GM23338 (cell line): ENCODE results near the gene ANKRD11. TPM values are rescaled to one million over a fixed set of nuclear protein-coding genes. Genes with fewer than 3 reads are reported as not detected.

ENCODE experiments used
- ATAC-seq: fragments of 200-7000 bp; cut with Tn5 transposase; 3 replicates; pipeline ENCODE4 v1.9.1; 2020
- DNase-seq: peaks from one replicate; pipeline ENCODE4 v3.0.0-alpha.2; 2015; ENCODE audit warnings: low spot score
- H2AFZ ChIP-seq: fragments of 200-600 bp; sonication (generic); 2 replicates; pipeline ENCODE4 v1.8.0; 2016; ENCODE audit warnings: antibody characterized with exemption, mild to moderate bottlenecking, moderate library complexity
- H3F3A ChIP-seq: fragments of 200-600 bp; sonication (generic); replicated peaks from 2 replicates; pipeline ENCODE4 v1.8.0; 2017; ENCODE audit warnings: antibody characterized with exemption, mixed run types, low read depth
- H3K27ac ChIP-seq: fragments of 200-600 bp; sonication (generic); 2 replicates; pipeline ENCODE4 v1.6.1; 2016; ENCODE audit warnings: low read depth
- H3K27me3 ChIP-seq: fragments of 200-600 bp; sonication (generic); 2 replicates; pipeline ENCODE4 v1.8.0; 2016; ENCODE audit warnings: mild to moderate bottlenecking, mixed run types, moderate library complexity; ENCODE audit not compliant: insufficient read depth
- H3K36me3 ChIP-seq: fragments of 200-600 bp; sonication (generic); 2 replicates; pipeline ENCODE4 v1.8.0; 2016; ENCODE audit warnings: mild to moderate bottlenecking; ENCODE audit not compliant: insufficient read depth
- H3K4me1 ChIP-seq: fragments of 200-600 bp; sonication (generic); 2 replicates; pipeline ENCODE4 v1.8.0; 2016; ENCODE audit warnings: mild to moderate bottlenecking, moderate library complexity; ENCODE audit not compliant: insufficient read depth
- H3K4me2 ChIP-seq: fragments of 200-600 bp; sonication (generic); 2 replicates; pipeline ENCODE4 v1.7.1; 2017; ENCODE audit warnings: mixed run types
- H3K4me3 ChIP-seq: fragments of 200-600 bp; sonication (generic); 2 replicates; pipeline ENCODE4 v1.6.1; 2016; ENCODE audit warnings: mixed run types
- H3K79me2 ChIP-seq: fragments of 200-600 bp; sonication (generic); replicated peaks from 2 replicates; pipeline ENCODE4 v1.8.0; 2017; ENCODE audit warnings: mild to moderate bottlenecking; ENCODE audit not compliant: insufficient read depth
- H3K9me2 ChIP-seq: fragments of 200-600 bp; sonication (generic); 2 replicates; pipeline ENCODE4 v1.8.0; 2017; ENCODE audit not compliant: insufficient read depth
- H4K20me1 ChIP-seq: fragments of 200-600 bp; sonication (generic); replicated peaks from 2 replicates; pipeline ENCODE4 v1.8.0; 2017; ENCODE audit warnings: mild to moderate bottlenecking; ENCODE audit not compliant: insufficient read depth
- H3K27ac Mint-ChIP-seq: 2 replicates; pipeline ENCODE4 v1.8.0; 2020; ENCODE audit warnings: inconsistent platforms, mild to moderate bottlenecking, moderate library complexity, mixed read lengths
- H3K27me3 Mint-ChIP-seq: 3 replicates; pipeline ENCODE4 v1.8.0; 2022; ENCODE audit warnings: low read depth, mild to moderate bottlenecking, moderate library complexity, mixed read lengths, inconsistent platforms; ENCODE audit not compliant: insufficient read depth, poor library complexity
- H3K36me3 Mint-ChIP-seq: 3 replicates; pipeline ENCODE4 v1.8.0; 2021; ENCODE audit warnings: low read depth, mild to moderate bottlenecking, inconsistent platforms, moderate library complexity, mixed read lengths
- H3K4me1 Mint-ChIP-seq: 3 replicates; pipeline ENCODE4 v1.8.0; 2020; ENCODE audit warnings: mild to moderate bottlenecking, inconsistent platforms, mixed read lengths
- H3K4me3 Mint-ChIP-seq: 3 replicates; pipeline ENCODE4 v1.8.0; 2021; ENCODE audit warnings: moderate library complexity, mild to moderate bottlenecking, inconsistent platforms, mixed read lengths
- H3K9me3 Mint-ChIP-seq: 3 replicates; pipeline ENCODE4 v1.8.0; 2020; ENCODE audit warnings: moderate library complexity, mild to moderate bottlenecking, inconsistent platforms, mixed read lengths
- CREB1 ChIP-seq: fragments of 250-450 bp; sonication (Bioruptor Pico); IDR thresholded peaks from 2 replicates; pipeline ENCODE4 v1.5.0; 2020; ENCODE audit warnings: low read depth, mild to moderate bottlenecking, moderate library complexity
- ETS1 ChIP-seq: IDR thresholded peaks from 2 replicates; pipeline ENCODE4 v1.6.1; 2016; ENCODE audit warnings: antibody characterized with exemption
- EZH2 ChIP-seq: fragments of 200-600 bp; sonication (generic); IDR thresholded peaks from one replicate; pipeline ENCODE4 v1.8.0; 2017; ENCODE audit warnings: antibody characterized with exemption, mild to moderate bottlenecking, low read depth; ENCODE audit not compliant: unreplicated experiment
- EZH2phosphoT487 ChIP-seq: fragments of 200-600 bp; sonication (generic); IDR thresholded peaks from one replicate; pipeline ENCODE4 v1.8.1; 2018; ENCODE audit warnings: antibody characterized with exemption; ENCODE audit not compliant: unreplicated experiment
- JUNB ChIP-seq: IDR thresholded peaks from one replicate; pipeline ENCODE4 v1.6.1; 2016; ENCODE audit warnings: antibody characterized with exemption; ENCODE audit not compliant: unreplicated experiment
- NANOG ChIP-seq: IDR thresholded peaks from 2 replicates; pipeline ENCODE4 v1.6.1; 2016; ENCODE audit warnings: antibody characterized with exemption, borderline replicate concordance
- POLR2AphosphoS5 ChIP-seq: IDR thresholded peaks from 2 replicates; pipeline ENCODE4 v1.6.1; 2016; ENCODE audit warnings: antibody characterized with exemption, low read depth
- STAT1 ChIP-seq: IDR thresholded peaks from one replicate; pipeline ENCODE4 v1.6.1; 2016; ENCODE audit warnings: antibody characterized with exemption; ENCODE audit not compliant: unreplicated experiment
- ZNF114 ChIP-seq: fragments of 250-450 bp; sonication (Bioruptor Pico); IDR thresholded peaks from 2 replicates; pipeline ENCODE4 v1.5.0; 2020; ENCODE audit warnings: mild to moderate bottlenecking, moderate library complexity
- ZNF331 ChIP-seq: fragments of 250-450 bp; sonication (Bioruptor Pico); IDR thresholded peaks from 2 replicates; pipeline ENCODE4 v1.5.0; 2020; ENCODE audit warnings: low read depth, mild to moderate bottlenecking, moderate library complexity
- polyA plus RNA-seq: library from polyadenylated mRNA; unstranded; fragments of >200 nt; fragmentation: Nextera tagmentation; extraction: Ambion mirVana; gene quantifications from 2 replicates; pipeline ENCODE4 v1.2.1, GENCODE V29; 2016
- total RNA-seq: library from RNA; depleted of rRNA; stranded (reverse); fragments of >200 nt; shearing (Covaris generic); gene quantifications from 2 replicates; pipeline ENCODE4 v1.2.3, GENCODE V29; 2014
- TF ChIP-seq, protein P1 (sequence below): fragments of 250-450 bp; sonication (Bioruptor Pico); IDR thresholded peaks from 2 replicates; pipeline ENCODE4 v1.5.0; 2020; ENCODE audit warnings: mild to moderate bottlenecking, moderate library complexity
- TF ChIP-seq, protein P2 (sequence below), 2 experiments: fragments of 200-600 bp in 1 of 2; sonication (generic) in 1 of 2; conservative IDR thresholded peaks; 2 replicates each; pipeline versions ENCODE4 v1.5.1 to v1.6.1; 2016 to 2017; ENCODE audit warnings: antibody characterized with exemption in 2 of 2, low read depth in 2 of 2, mild to moderate bottlenecking in 2 of 2, moderate library complexity in 1 of 2
- TF ChIP-seq, protein P3 (sequence below): IDR thresholded peaks from one replicate; pipeline ENCODE4 v1.6.1; 2018; ENCODE audit warnings: antibody characterized with exemption; ENCODE audit not compliant: unreplicated experiment

ANKRD11 gene
- total and polyA plus RNA-seq, 2 experiments from 2014 or later, result 130 to 159 TPM

- ATAC-seq, result no peak
- H3K4me1 Mint-ChIP-seq, result peaks cover 47% of the 10 kb centered on the region
These were observed 72.0 kb downstream of the ANKRD11 start for GRCh38 chr16:89418352-89418751.

More at GRCh38 chr16:89418352-89418751, 72.0 kb downstream of the ANKRD11 start:
- peaks cover 3% of the 10 kb centered on the region; the same call in 1 of the 2 replicates for H3F3A ChIP-seq
- Mint-ChIP-seq H3K4me3 (no peak overlapping the region), H3K27ac (no peak overlapping the region), H3K36me3 (peaks cover 27% of the 10 kb centered on the region), H3K27me3 (peaks cover 15% of the 10 kb centered on the region), H3K9me3 (no peaks in the 10 kb centered on the region)
- no peaks in the 10 kb centered on the region for H3K9me2 ChIP-seq
- no peak overlapping the region for H3K27ac ChIP-seq
- no peaks in the 10 kb centered on the region for H3K36me3 ChIP-seq
- H3K4me3 ChIP-seq, result no peak overlapping the region
- H3K4me2 ChIP-seq, result no peak overlapping the region
- peaks cover 34% of the 10 kb centered on the region for H3K4me1 ChIP-seq
- peaks cover 93% of the 10 kb centered on the region for H3K79me2 ChIP-seq
- peaks cover 85% of the 10 kb centered on the region for H4K20me1 ChIP-seq
- no peak overlapping the region for H2AFZ ChIP-seq
- no peak for DNase-seq
- TF ChIP-seq, protein P1, sequence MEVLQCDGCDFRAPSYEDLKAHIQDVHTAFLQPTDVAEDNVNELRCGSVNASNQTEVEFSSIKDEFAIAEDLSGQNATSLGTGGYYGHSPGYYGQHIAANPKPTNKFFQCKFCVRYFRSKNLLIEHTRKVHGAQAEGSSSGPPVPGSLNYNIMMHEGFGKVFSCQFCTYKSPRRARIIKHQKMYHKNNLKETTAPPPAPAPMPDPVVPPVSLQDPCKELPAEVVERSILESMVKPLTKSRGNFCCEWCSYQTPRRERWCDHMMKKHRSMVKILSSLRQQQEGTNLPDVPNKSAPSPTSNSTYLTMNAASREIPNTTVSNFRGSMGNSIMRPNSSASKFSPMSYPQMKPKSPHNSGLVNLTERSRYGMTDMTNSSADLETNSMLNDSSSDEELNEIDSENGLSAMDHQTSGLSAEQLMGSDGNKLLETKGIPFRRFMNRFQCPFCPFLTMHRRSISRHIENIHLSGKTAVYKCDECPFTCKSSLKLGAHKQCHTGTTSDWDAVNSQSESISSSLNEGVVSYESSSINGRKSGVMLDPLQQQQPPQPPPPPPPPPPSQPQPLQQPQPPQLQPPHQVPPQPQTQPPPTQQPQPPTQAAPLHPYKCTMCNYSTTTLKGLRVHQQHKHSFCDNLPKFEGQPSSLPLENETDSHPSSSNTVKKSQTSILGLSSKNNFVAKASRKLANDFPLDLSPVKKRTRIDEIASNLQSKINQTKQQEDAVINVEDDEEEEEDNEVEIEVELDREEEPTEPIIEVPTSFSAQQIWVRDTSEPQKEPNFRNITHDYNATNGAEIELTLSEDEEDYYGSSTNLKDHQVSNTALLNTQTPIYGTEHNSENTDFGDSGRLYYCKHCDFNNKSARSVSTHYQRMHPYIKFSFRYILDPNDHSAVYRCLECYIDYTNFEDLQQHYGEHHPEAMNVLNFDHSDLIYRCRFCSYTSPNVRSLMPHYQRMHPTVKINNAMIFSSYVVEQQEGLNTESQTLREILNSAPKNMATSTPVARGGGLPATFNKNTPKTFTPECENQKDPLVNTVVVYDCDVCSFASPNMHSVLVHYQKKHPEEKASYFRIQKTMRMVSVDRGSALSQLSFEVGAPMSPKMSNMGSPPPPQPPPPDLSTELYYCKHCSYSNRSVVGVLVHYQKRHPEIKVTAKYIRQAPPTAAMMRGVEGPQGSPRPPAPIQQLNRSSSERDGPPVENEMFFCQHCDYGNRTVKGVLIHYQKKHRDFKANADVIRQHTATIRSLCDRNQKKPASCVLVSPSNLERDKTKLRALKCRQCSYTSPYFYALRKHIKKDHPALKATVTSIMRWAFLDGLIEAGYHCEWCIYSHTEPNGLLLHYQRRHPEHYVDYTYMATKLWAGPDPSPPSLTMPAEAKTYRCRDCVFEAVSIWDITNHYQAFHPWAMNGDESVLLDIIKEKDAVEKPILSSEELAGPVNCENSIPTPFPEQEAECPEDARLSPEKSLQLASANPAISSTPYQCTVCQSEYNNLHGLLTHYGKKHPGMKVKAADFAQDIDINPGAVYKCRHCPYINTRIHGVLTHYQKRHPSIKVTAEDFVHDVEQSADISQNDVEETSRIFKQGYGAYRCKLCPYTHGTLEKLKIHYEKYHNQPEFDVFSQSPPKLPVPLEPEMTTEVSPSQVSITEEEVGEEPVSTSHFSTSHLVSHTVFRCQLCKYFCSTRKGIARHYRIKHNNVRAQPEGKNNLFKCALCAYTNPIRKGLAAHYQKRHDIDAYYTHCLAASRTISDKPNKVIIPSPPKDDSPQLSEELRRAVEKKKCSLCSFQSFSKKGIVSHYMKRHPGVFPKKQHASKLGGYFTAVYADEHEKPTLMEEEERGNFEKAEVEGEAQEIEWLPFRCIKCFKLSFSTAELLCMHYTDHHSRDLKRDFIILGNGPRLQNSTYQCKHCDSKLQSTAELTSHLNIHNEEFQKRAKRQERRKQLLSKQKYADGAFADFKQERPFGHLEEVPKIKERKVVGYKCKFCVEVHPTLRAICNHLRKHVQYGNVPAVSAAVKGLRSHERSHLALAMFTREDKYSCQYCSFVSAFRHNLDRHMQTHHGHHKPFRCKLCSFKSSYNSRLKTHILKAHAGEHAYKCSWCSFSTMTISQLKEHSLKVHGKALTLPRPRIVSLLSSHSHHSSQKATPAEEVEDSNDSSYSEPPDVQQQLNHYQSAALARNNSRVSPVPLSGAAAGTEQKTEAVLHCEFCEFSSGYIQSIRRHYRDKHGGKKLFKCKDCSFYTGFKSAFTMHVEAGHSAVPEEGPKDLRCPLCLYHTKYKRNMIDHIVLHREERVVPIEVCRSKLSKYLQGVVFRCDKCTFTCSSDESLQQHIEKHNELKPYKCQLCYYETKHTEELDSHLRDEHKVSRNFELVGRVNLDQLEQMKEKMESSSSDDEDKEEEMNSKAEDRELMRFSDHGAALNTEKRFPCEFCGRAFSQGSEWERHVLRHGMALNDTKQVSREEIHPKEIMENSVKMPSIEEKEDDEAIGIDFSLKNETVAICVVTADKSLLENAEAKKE (CRISPR knock-in tag), result no peak
- no peak for TF ChIP-seq ZNF331 (CRISPR knock-in tag)
- TF ChIP-seq, protein P2, sequence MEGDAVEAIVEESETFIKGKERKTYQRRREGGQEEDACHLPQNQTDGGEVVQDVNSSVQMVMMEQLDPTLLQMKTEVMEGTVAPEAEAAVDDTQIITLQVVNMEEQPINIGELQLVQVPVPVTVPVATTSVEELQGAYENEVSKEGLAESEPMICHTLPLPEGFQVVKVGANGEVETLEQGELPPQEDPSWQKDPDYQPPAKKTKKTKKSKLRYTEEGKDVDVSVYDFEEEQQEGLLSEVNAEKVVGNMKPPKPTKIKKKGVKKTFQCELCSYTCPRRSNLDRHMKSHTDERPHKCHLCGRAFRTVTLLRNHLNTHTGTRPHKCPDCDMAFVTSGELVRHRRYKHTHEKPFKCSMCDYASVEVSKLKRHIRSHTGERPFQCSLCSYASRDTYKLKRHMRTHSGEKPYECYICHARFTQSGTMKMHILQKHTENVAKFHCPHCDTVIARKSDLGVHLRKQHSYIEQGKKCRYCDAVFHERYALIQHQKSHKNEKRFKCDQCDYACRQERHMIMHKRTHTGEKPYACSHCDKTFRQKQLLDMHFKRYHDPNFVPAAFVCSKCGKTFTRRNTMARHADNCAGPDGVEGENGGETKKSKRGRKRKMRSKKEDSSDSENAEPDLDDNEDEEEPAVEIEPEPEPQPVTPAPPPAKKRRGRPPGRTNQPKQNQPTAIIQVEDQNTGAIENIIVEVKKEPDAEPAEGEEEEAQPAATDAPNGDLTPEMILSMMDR (conservative IDR thresholded peaks at IDR 0.05; ENCODE audit: low read depth in 2 of 2), result no peak
- no peak for TF ChIP-seq JUNB
- TF ChIP-seq EZH2, result no peak
- TF ChIP-seq EZH2phosphoT487, result no peak
- TF ChIP-seq STAT1, result no peak
- TF ChIP-seq POLR2AphosphoS5, result no peak
- no peak for TF ChIP-seq NANOG
- no peak for TF ChIP-seq ZNF114
- no peak for TF ChIP-seq CREB1 (CRISPR knock-in tag)
- TF ChIP-seq, protein P3, sequence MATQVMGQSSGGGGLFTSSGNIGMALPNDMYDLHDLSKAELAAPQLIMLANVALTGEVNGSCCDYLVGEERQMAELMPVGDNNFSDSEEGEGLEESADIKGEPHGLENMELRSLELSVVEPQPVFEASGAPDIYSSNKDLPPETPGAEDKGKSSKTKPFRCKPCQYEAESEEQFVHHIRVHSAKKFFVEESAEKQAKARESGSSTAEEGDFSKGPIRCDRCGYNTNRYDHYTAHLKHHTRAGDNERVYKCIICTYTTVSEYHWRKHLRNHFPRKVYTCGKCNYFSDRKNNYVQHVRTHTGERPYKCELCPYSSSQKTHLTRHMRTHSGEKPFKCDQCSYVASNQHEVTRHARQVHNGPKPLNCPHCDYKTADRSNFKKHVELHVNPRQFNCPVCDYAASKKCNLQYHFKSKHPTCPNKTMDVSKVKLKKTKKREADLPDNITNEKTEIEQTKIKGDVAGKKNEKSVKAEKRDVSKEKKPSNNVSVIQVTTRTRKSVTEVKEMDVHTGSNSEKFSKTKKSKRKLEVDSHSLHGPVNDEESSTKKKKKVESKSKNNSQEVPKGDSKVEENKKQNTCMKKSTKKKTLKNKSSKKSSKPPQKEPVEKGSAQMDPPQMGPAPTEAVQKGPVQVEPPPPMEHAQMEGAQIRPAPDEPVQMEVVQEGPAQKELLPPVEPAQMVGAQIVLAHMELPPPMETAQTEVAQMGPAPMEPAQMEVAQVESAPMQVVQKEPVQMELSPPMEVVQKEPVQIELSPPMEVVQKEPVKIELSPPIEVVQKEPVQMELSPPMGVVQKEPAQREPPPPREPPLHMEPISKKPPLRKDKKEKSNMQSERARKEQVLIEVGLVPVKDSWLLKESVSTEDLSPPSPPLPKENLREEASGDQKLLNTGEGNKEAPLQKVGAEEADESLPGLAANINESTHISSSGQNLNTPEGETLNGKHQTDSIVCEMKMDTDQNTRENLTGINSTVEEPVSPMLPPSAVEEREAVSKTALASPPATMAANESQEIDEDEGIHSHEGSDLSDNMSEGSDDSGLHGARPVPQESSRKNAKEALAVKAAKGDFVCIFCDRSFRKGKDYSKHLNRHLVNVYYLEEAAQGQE, result no peak
- no peak for TF ChIP-seq ETS1
- no peaks in the 10 kb centered on the region for H3K27me3 ChIP-seq
